Uterus (tissue), 4 donors: ENCODE results near the gene DNAJB1. TPM values are rescaled to one million over a fixed set of nuclear protein-coding genes. Genes with fewer than 3 reads are reported as not detected.

Source experiments
- DNase-seq, 2 donors: peaks; one replicate each; pipeline ENCODE4 v3.0.0-alpha.2; 2019 to 2020
- H3K27ac ChIP-seq, 2 donors: fragments of 200-600 bp; sonication (generic); 1 replicate in 1 of 2; 2 replicates in 1 of 2; pipeline ENCODE4 v1.5.1; 2016 to 2018
- H3K27me3 ChIP-seq, 2 donors: fragments of 200-600 bp; sonication (generic); one replicate each; pipeline ENCODE4 v1.5.1; 2018 to 2019; ENCODE audit warnings: control low read depth in 1 of 2
- H3K36me3 ChIP-seq, 2 donors: fragments of 200-600 bp; sonication (generic); one replicate each; pipeline ENCODE4 v1.5.1; 2019; ENCODE audit warnings: control low read depth in 1 of 2
- H3K4me1 ChIP-seq, 2 donors: fragments of 200-600 bp; sonication (generic); one replicate each; pipeline ENCODE4 v1.5.1; 2018 to 2019; ENCODE audit warnings: control low read depth in 1 of 2
- H3K4me3 ChIP-seq, 2 donors: fragments of 200-600 bp; sonication (generic); 1 replicate in 1 of 2; 2 replicates in 1 of 2; pipeline ENCODE4 v1.5.1; 2018 to 2019; ENCODE audit warnings: mild to moderate bottlenecking in 1 of 2
- H3K9me3 ChIP-seq, 2 donors: fragments of 200-600 bp; sonication (generic); one replicate each; pipeline ENCODE4 v1.5.1; 2019; ENCODE audit warnings: control low read depth in 1 of 2
- POLR2A ChIP-seq, 2 donors: fragments of 450-650 bp; IDR thresholded peaks; one replicate each; pipeline ENCODE4 v1.6.1; 2016; ENCODE audit warnings: antibody characterized with exemption in 2 of 2, mild to moderate bottlenecking in 1 of 2, moderate library complexity in 1 of 2
- intact Hi-C: fragments of 100-400 bp; cut with DNase I; formaldehyde crosslinking; loops from one replicate; pipeline ENCODE4 v1.15.1; 2023; ENCODE audit warnings: low total_unique reads
- total RNA-seq, 4 donors: library from RNA; depleted of rRNA in 3 of 4; stranded (reverse); fragments of >200 nt in 3 of 4; gene quantifications; one replicate each; pipeline versions ENCODE4 v1.1.0 to v1.2.4, GENCODE V29; 2014 to 2023
- TF ChIP-seq, protein P1 (sequence below), 4 experiments: fragments of 200-600 bp in 2 of 4; fragments of 450-650 bp in 2 of 4; sonication (generic) in 2 of 4; IDR thresholded peaks; one replicate each; pipeline ENCODE4 v1.5.1; 2016 to 2019; ENCODE audit warnings: antibody characterized with exemption in 4 of 4, mild to moderate bottlenecking in 2 of 4, moderate library complexity in 1 of 4
- donor health status: DM: yes; HTN: yes; CAD: no.

DNAJB1 gene
- total RNA-seq, 4 donors from 2014 or later, result 10.2 to 66.9 (median 40.6) TPM

DNA sequence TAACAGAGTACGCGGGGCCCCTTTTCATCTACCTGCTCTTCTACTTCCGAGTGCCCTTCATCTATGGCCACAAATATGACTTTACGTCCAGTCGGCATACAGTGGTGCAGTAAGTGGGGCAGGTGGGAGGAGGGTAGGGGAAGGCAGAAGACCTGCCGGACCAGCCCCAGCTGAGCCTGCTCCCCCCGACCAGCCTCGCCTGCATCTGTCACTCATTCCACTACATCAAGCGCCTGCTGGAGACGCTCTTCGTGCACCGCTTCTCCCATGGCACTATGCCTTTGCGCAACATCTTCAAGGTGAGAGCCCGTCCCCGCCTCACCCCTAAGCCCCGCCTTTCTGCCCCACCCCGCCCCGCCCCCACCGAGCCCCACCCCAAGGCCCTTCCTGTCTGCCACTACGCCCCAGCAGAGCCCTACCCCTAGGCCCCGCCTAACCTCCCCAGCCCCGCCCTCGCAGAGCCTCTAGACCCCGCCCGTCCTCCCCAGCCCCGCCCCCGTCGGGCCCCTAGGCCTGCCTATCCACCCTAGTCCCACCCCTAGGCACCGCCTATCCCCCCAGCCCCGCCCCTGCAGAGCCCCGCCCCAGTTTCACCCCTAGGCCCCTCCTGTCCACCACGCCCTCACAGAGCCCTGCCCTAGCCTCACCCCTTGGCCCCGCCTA is 45.9 kb upstream of the DNAJB1 start:
- intact Hi-C loops, result no loop called here
- no peaks in the 10 kb centered on the region for H3K36me3 ChIP-seq
- no peak overlapping the region for H3K27ac ChIP-seq
- no peaks in the 10 kb centered on the region for H3K9me3 ChIP-seq
- no peaks in the 10 kb centered on the region for H3K4me1 ChIP-seq
- no peak for DNase-seq
- H3K27me3 ChIP-seq, result no peaks in the 10 kb centered on the region
- no peak for TF ChIP-seq POLR2A (IDR thresholded peaks at IDR 0.05)
- TF ChIP-seq, protein P1, sequence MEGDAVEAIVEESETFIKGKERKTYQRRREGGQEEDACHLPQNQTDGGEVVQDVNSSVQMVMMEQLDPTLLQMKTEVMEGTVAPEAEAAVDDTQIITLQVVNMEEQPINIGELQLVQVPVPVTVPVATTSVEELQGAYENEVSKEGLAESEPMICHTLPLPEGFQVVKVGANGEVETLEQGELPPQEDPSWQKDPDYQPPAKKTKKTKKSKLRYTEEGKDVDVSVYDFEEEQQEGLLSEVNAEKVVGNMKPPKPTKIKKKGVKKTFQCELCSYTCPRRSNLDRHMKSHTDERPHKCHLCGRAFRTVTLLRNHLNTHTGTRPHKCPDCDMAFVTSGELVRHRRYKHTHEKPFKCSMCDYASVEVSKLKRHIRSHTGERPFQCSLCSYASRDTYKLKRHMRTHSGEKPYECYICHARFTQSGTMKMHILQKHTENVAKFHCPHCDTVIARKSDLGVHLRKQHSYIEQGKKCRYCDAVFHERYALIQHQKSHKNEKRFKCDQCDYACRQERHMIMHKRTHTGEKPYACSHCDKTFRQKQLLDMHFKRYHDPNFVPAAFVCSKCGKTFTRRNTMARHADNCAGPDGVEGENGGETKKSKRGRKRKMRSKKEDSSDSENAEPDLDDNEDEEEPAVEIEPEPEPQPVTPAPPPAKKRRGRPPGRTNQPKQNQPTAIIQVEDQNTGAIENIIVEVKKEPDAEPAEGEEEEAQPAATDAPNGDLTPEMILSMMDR (IDR thresholded peaks at IDR 0.05), result no peak
- no peak overlapping the region for H3K4me3 ChIP-seq

DNA sequence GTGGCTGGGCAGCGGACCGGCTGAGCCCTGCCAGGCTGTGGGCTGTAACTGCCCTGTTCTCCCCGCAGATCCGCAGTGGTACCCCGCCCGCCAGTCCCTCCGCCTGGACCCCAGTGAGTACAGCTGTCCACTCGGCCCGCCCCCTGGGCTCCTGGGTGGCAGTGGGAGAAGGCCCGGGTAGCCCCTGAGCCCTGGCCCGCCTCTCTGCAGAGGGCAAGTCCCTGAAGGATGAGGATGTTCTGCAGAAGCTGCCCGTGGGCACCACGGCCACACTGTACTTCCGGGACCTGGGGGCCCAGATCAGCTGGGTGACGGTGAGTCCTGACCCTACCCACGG is 45.4 kb upstream of the DNAJB1 start:
- Histone ChIP-seq H3K4me3 (no peak overlapping the region), H3K27ac (no peak overlapping the region), H3K4me1 (no peaks in the 10 kb centered on the region), H3K9me3 (no peaks in the 10 kb centered on the region), H3K27me3 (no peaks in the 10 kb centered on the region), H3K36me3 (no peaks in the 10 kb centered on the region)
- intact Hi-C loops, result no loop called here
- no peak for DNase-seq
- TF ChIP-seq, protein P1 (IDR thresholded peaks at IDR 0.05), result no peak
- no peak for TF ChIP-seq POLR2A (IDR thresholded peaks at IDR 0.05)

- TF ChIP-seq, protein P1 (IDR thresholded peaks at IDR 0.05), result no peak
- TF ChIP-seq POLR2A (IDR thresholded peaks at IDR 0.05), result no peak
- H3K9me3 ChIP-seq, result no peaks in the 10 kb centered on the region
- no peaks in the 10 kb centered on the region for H3K27me3 ChIP-seq
- no peak for DNase-seq
- no peaks in the 10 kb centered on the region for H3K4me1 ChIP-seq
- intact Hi-C loops, result no loop called here
- no peaks in the 10 kb centered on the region for H3K36me3 ChIP-seq
- no peak overlapping the region for H3K4me3 ChIP-seq
- peak overlapping the region in 1 of 2 donors; percentile 39 for H3K27ac ChIP-seq
Measured at GRCh38 chr19:14562660-14563589, 44.7 kb upstream of the DNAJB1 start.

DNA sequence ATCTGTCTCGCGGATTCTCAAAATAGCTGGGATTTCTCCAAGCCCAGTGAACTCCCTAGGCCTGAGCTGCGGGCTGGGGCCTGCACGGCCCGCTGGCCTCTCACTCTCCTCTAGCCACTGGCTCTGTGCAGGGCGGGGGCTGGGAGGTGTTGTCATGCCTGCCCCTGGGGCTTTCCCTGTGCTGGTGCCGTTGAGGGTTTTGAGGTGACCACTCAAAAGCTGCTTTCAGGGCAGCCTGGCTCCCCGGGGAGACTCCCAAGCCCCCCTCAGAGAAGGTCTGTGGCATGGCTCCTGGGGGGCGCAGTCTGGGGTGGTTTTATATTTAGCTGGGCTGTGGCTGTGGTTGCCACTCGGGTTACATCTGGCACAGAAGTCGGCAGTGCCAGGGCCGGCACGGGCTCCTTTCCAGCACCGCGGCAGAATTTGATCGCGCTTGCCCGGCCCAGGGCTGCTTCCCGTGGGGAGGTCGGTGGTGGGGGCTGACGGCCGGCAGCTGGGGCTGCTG is 43.7 kb upstream of the DNAJB1 start:
- Histone ChIP-seq H3K36me3 (no peaks in the 10 kb centered on the region), H3K4me3 (no peak overlapping the region), H3K4me1 (peaks cover 0 to 1% of the 10 kb centered on the region in 2 donors), H3K27ac (peak overlapping the region; percentile 39 to 60), H3K9me3 (no peaks in the 10 kb centered on the region), H3K27me3 (no peaks in the 10 kb centered on the region)
- no peak for DNase-seq
- TF ChIP-seq, protein P1 (IDR thresholded peaks at IDR 0.05), result no peak
- no peak for TF ChIP-seq POLR2A (IDR thresholded peaks at IDR 0.05)
- intact Hi-C loops, result no loop called here

GRCh38 chr19:14561249-14561648 is 43.1 kb upstream of the DNAJB1 start:
- H3K4me3 ChIP-seq, result no peak overlapping the region
- no peak for TF ChIP-seq POLR2A (IDR thresholded peaks at IDR 0.05)
- TF ChIP-seq, protein P1 (IDR thresholded peaks at IDR 0.05), result no peak
- DNase-seq, result no peak
- peaks cover 0 to 8% of the 10 kb centered on the region in 2 donors for H3K4me1 ChIP-seq
- no peaks in the 10 kb centered on the region for H3K36me3 ChIP-seq
- H3K9me3 ChIP-seq, result no peaks in the 10 kb centered on the region
- intact Hi-C loops, result no loop called here
- peak overlapping the region; percentile 39 to 60 for H3K27ac ChIP-seq
- H3K27me3 ChIP-seq, result no peaks in the 10 kb centered on the region
